Prostate gland (tissue), 2 donors: ENCODE data around the gene GRN. TPM values are rescaled to one million over a fixed set of nuclear protein-coding genes. Genes with fewer than 3 reads are reported as not detected.
"Not testable (repeated sequence)": the region's sequence is repeated elsewhere in the genome, so short reads cannot be mapped to it uniquely, and the experiment has no call there.

Experiments
- DNase-seq: peaks from one replicate; pipeline ENCODE4 v3.0.0-alpha.2; 2019; ENCODE audit warnings: low spot score
- H3K27ac ChIP-seq, 2 donors: fragments of 200-600 bp; sonication (generic); 2 replicates each; pipeline ENCODE4 v1.5.1; 2017 to 2019
- H3K27me3 ChIP-seq: fragments of 200-600 bp; sonication (generic); replicated peaks from 2 replicates; pipeline ENCODE4 v1.5.1; 2019; ENCODE audit not compliant: insufficient read depth
- H3K36me3 ChIP-seq, 2 donors: fragments of 200-600 bp; sonication (generic); 1 replicate in 1 of 2; 2 replicates in 1 of 2; pipeline versions ENCODE4 v1.5.1 to v1.8.1; 2017 to 2019
- H3K4me1 ChIP-seq: fragments of 200-600 bp; sonication (generic); replicated peaks from 2 replicates; pipeline ENCODE4 v1.5.1; 2019
- H3K4me3 ChIP-seq, 2 donors: fragments of 200-600 bp; sonication (generic); 2 replicates each; pipeline ENCODE4 v1.5.1; 2017 to 2019
- H3K9me3 ChIP-seq: fragments of 200-600 bp; sonication (generic); 2 replicates; pipeline ENCODE4 v1.5.1; 2017
- POLR2A ChIP-seq: fragments of 450-650 bp; IDR thresholded peaks from one replicate; pipeline ENCODE4 v1.6.1; 2016; ENCODE audit warnings: antibody characterized with exemption, mild to moderate bottlenecking
- POLR2AphosphoS5 ChIP-seq: sonication (generic); formaldehyde crosslinking; IDR thresholded peaks from one replicate; pipeline ENCODE4 v1.6.1; 2017; ENCODE audit warnings: antibody characterized with exemption
- WGBS: methylation state at CpG from one replicate; pipeline ENCODE4 v1.1.5; 2018; 5-methylcytosine and 5-hydroxymethylcytosine counted together
- intact Hi-C: fragments of 100-400 bp; cut with DNase I; formaldehyde crosslinking; loops from one replicate; pipeline ENCODE4 v1.14.2; 2022
- total RNA-seq, 2 donors: library from RNA; depleted of rRNA; stranded (reverse); fragments of >200 nt; gene quantifications; one replicate each; pipeline ENCODE4 v1.1.0, GENCODE V29; 2016
- TF ChIP-seq, protein P1 (sequence below), 4 experiments: fragments of 200-600 bp in 2 of 4; fragments of 450-650 bp in 2 of 4; sonication (generic) in 2 of 4; IDR thresholded peaks; 1 replicate in 3 of 4; 2 replicates in 1 of 4; pipeline ENCODE4 v1.5.1; 2016 to 2019; ENCODE audit warnings: antibody characterized with exemption in 4 of 4, mild to moderate bottlenecking in 2 of 4, moderate library complexity in 2 of 4

The GRN gene
- total RNA-seq, 2 donors from 2014 or later, result 319 to 404 TPM

DNA sequence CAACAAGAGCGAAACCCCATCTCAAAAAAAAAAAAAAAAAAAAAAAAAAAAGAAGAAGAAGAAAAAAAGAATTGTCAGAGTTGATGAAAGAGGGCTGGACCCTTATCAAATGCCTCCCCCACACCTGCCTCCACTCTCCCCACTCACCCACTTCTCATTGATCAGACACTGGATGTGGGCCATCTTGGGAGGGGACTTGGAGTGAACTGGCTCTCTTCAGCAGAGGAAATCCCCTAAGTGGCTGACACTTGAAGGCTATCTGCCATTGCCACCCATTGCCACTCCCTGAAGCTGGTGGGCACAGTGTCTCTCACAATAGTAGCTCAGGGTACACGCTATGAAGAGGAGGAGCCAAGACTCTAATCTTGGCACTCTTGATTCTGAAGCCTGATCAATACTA lies 42.7 kb downstream of the GRN start:
- Histone ChIP-seq H3K4me1 (no peaks in the 10 kb centered on the region), H3K27ac (no peak overlapping the region), H3K4me3 (no peak overlapping the region), H3K27me3 (no peaks in the 10 kb centered on the region), H3K36me3 (no peaks in the 10 kb centered on the region), H3K9me3 (no peaks in the 10 kb centered on the region)
- TF ChIP-seq, protein P1, sequence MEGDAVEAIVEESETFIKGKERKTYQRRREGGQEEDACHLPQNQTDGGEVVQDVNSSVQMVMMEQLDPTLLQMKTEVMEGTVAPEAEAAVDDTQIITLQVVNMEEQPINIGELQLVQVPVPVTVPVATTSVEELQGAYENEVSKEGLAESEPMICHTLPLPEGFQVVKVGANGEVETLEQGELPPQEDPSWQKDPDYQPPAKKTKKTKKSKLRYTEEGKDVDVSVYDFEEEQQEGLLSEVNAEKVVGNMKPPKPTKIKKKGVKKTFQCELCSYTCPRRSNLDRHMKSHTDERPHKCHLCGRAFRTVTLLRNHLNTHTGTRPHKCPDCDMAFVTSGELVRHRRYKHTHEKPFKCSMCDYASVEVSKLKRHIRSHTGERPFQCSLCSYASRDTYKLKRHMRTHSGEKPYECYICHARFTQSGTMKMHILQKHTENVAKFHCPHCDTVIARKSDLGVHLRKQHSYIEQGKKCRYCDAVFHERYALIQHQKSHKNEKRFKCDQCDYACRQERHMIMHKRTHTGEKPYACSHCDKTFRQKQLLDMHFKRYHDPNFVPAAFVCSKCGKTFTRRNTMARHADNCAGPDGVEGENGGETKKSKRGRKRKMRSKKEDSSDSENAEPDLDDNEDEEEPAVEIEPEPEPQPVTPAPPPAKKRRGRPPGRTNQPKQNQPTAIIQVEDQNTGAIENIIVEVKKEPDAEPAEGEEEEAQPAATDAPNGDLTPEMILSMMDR (IDR thresholded peaks at IDR 0.05), result no peak
- TF ChIP-seq POLR2A, result no peak
- TF ChIP-seq POLR2AphosphoS5, result no peak
- 91% methylated on average over 2 of the region's 2 CpGs for WGBS
- no peak for DNase-seq
- intact Hi-C loops, result no loop called here

DNA sequence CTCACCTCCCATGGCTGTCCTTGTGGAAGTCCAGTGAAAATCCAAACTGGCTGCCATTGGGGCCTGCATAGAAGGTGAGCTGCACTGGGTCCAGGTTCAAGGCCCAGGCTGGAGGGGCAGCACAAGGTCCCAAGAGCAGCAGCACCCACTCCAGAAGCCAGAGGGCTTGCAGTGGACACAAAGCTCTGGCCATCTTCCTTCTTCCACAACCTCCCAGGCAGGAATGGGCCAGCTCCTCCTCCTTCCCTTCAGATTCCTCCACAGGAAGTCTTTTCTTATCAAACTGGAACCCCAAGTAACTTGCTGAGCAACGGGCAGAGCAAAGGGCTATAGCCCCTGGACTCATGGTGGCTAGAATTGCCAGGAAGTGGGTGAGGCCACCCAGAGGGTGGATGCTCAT lies 44.2 kb downstream of the GRN start, which contains the start of gene ITGA2B:
Gene ITGA2B, minus strand, starts transcription at position 369 of the 400 bp plus-strand sequence. Its CDS starts 176 bp downstream, at position 193.
- H3K4me1 ChIP-seq, result no peaks in the 10 kb centered on the region
- H3K9me3 ChIP-seq, result no peaks in the 10 kb centered on the region
- no peaks in the 10 kb centered on the region for H3K27me3 ChIP-seq
- H3K4me3 ChIP-seq, result no peak within 1 kb of the TSS
- DNase-seq, result no peak
- H3K36me3 ChIP-seq, result no peaks in the 10 kb centered on the region
- intact Hi-C loops, result no loop called here
- WGBS, result 63% methylated on average over 1 of the region's 1 CpG
- TF ChIP-seq POLR2A (no peak), POLR2AphosphoS5 (no peak)
- TF ChIP-seq, protein P1 (IDR thresholded peaks at IDR 0.05), result no peak
- H3K27ac ChIP-seq, result no peak within 1 kb of the TSS

DNA sequence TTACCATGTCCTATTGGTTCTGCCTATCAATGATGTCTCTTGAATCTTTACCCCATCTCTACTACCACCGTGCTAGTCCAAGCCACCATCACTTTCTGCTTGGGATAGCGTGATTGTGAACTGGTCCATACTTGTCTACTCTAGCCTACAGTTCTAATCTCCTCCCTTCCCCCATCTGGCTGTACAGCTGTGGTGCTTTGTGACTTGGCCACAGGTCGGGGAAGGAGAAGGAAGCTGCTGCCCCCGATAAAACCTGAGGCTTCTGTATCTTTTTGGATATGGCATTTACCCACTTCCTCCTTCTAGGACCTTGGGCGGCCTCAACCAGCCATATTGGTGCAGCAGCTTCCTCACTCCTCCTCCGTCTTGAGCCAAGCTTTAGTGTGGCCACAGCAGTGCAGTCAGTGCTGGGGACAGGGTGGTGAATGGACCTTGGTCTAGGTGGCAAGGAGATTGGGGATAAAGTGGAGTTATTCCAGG lies 44.7 kb downstream of the GRN start:
- intact Hi-C loops, result loop anchor here (10.0 kb wide), 1 partner anchor 115 kb away; the partner anchor contains the start of gene GPATCH8
- TF ChIP-seq POLR2A, result no peak
- TF ChIP-seq, protein P1 (IDR thresholded peaks at IDR 0.05), result no peak
- Histone ChIP-seq H3K4me3 (no peak overlapping the region), H3K4me1 (no peaks in the 10 kb centered on the region), H3K27ac (no peak overlapping the region), H3K27me3 (no peaks in the 10 kb centered on the region), H3K9me3 (no peaks in the 10 kb centered on the region), H3K36me3 (no peaks in the 10 kb centered on the region)
- DNase-seq, result no peak
- WGBS, result 83% methylated on average over 6 of the region's 6 CpGs

DNA sequence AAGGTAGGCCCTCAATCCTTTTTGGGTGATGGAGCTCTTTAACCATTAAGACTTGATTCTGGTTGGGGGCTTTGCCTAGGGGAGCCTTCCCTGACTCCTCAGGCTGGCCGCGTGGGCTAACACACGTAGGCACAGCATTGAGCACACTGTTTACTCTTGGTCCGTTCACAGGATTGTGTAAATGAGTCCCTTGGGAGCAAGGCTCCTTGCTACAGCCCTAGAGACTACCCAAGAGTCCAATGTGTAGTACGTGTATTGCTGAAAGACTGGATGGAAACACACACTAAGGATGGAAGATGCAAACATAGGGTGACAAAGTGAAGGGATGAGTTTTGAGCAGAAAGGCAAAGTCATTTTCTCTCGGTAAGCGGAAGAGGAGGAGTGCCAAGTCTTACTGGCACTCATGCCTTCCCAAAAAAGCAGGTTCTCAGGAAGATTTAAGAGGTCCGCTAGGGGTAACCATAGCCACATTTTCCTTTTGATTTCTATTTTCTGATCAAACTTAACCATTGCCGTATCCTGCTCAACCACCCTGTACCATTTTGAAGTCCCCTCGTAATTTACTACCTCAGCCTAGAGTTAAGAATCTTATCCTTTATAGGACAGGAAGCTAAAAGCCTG lies 45.3 kb downstream of the GRN start:
- intact Hi-C loops, result loop anchor here (10.0 kb wide), 1 partner anchor 114 kb away; the partner anchor contains the start of gene GPATCH8
- no peaks in the 10 kb centered on the region for H3K27me3 ChIP-seq

DNA sequence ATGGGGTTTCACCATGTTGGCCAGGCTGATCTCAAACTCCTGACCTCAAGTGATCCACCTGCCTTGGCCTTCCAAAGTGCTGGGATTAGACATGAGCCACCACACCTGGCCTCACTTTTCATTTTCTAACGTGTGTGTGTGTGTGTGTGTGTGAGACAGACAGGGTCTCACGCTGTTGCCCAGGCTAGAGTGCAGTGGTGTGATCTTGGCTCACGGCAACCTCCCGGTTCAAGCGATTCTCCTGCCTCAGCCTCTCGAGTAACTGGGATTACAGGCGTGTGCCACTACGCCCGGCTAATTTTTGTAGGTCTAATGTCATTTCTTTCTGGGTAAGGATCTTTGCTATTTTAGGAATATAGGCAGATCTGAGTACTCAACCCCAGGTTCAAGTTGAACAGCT lies 49.0 kb downstream of the GRN start:
- not testable (repeated sequence) for H3K4me1 ChIP-seq, H3K27me3 ChIP-seq, H3K4me3 ChIP-seq, DNase-seq, H3K27ac ChIP-seq, H3K36me3 ChIP-seq, H3K9me3 ChIP-seq
- intact Hi-C loops, result loop anchor here (10.0 kb wide), 1 partner anchor 111 kb away; the partner anchor contains the start of gene GPATCH8
- WGBS, result 92% methylated on average over 9 of the region's 9 CpGs

More for the DNA sequence above, 45.3 kb downstream of the GRN start:
- TF ChIP-seq POLR2AphosphoS5 (no peak), POLR2A (no peak)
- TF ChIP-seq, protein P1 (IDR thresholded peaks at IDR 0.05), result no peak
- H3K4me3 ChIP-seq, result no peak overlapping the region
- no peak for DNase-seq
- no peaks in the 10 kb centered on the region for H3K36me3 ChIP-seq
- H3K9me3 ChIP-seq, result no peaks in the 10 kb centered on the region
- no peaks in the 10 kb centered on the region for H3K4me1 ChIP-seq
- 63% methylated on average over 10 of the region's 10 CpGs for WGBS
- no peak overlapping the region for H3K27ac ChIP-seq
